ENCODE measurements around the gene MOV10L1.

The MOV10L1 gene

DNA sequence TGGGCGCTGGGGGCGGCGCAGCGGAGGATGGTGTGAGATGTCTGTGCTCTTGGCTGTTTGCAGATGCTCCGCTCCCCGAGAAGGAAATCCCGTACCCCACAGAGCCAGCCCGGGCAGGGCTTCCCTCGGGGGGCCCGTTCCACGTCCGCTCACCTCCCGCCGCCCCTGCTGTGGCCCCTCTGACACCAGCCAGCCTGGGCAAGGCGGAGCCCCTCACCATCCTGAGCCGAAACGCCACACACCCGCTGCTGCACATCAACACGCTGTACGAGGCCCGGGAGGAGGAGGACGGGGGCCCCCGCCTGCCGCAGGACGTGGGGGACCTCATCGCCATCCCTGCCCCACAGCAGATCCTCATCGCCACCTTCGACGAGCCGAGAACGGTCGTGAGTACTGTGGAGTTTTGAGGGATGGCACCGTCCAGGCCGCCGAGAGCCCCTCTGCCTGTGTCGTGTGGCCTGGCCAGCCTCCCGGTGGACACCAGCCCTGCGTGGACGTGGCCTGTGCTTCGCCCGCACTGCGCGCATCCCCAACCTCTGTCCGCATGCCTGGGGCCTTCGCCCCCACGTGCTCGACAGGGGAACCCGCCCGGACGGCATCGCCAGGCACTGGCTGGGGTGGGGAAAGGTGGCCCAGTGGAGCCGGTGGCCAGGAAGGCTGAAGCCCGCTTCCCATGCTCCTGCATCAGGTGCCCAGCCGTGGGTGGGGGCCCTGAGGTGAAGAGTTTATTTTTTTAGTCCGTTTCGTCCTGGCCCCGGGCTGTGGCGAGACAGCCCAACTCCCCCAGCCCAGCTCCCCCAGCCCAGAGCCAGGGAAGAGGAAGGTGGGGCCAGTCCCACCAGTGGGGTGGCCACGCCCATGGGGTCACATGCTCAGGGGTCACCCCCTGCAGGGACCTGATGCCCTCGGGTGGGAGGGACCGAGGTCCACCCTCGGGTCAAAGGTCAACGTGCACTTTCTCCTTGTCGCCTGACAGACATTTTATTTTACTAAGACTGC lies 89.4 kb downstream of the MOV10L1 start:
- no peak for DNase-seq

GRCh38 chr22:50179937-50180726 lies 90.3 kb downstream of the MOV10L1 start:
- DNase-seq, result no peak

- no peak for DNase-seq
Observed at GRCh38 chr22:50180727-50181521, 91.1 kb downstream of the MOV10L1 start.

DNA sequence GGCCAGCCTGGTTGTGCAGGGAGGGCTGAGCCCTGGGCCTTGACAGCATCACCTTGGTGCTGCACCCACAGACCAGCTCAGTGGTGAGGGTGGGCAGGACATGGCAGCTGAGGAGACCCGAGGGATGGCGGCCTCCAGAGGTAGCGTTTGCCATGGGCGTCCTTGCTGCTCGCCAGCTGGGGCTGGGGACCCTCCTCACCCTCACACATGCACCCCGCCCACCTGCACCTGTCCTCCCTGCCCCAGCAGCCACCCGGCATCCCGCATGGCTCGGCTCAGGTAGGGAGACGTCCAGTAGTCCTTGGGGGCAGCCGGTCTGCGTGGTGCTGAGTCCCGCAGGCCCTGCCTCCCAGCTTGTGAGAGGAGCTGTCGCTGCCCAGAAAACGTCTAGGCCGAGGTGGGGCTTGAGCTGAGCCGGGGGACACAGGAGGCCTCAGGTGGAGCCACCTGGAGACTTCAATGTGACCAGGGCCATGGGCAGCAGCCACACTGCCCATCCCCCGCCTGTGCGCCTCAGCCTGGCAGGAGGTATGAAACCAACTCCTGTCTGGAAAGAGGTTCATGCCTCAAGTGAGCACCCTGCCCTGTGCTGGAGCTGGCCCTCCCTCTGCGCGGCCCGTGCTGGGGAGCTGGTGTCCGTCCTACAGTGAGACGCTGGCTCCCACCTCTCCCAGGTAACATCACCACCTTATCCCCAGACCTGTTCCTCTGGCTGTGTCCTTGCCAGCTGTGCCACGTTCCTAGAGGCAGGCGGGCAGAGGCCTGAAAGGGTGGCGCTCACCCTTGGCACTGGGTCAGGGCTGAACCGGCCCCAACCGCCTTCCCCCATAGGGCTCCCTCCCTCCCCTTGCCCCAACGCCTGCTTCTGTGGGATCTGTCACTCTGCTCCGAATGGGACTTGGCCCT lies 92.6 kb downstream of the MOV10L1 start:
- no peak for DNase-seq

GRCh38 chr22:50183141-50183971 lies 93.5 kb downstream of the MOV10L1 start:
- no peak for DNase-seq

DNA sequence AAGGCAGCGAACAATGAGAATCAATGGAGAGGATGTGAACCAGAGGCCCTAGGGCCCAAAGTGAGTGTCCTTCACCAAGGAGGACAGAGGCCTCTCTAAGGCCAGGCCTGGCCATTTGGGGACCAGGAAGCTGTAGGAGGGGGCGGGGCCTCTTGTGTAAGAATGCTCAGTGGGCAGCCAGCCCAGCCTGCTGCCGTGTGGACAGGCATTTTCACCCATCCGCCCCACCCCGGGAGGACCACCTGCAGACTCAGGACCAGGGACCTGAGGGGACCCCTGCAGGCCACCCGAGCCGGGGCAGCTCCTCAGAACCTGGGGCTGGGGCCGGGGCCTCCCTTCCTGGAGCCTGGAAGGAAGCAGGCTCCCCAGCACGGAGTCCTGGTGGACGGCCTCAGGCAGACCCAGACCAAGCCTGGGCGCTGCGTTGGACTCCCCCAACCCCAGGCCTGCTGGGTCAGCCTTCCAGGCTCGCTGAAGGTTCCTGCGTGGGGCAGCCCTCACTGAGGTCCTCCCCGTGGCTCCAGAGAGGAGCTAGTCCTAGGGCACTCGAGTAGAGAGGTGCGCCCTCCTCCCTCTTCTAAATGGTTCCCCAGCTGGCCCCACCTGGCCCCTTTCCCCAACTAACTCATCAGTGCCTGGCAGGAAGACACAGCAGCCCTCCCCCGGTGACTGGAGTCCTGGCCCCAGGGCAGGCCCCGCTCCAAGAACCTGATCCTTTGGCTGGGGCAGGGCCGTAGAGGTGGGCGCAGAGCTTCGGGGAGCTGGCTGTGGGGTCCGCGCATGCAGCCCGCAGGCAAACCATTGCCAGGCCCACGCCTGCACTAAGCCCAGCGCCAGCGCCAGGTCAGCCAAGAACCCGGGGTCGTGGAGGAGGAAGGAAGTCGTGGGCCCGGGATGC lies 94.4 kb downstream of the MOV10L1 start:
- DNase-seq, result no peak

DNA sequence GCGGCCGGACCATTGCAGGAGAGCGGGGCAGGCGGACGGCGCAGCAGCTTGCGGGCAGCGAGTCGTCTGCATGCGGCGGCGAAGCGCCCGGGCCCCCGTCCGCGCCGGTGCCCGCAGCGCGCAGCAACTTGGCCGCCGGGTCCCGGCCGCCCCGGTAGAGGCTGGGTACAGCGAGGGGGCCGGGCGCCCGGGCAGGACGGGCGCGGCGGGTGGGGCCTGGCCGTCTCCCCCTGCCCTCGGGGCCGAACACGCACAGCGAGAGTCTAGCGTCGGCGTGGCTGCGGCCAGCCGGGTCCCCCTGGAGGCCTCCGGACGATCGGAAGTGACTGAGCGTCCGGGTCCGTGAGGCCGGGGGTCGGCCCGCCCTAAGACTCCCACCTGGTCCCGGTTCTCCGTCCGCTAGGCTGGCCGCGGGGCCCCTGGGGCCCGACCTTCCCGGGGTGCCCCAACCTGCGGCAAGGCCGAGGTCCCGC lies 95.1 kb downstream of the MOV10L1 start:
- no peak for DNase-seq

DNA sequence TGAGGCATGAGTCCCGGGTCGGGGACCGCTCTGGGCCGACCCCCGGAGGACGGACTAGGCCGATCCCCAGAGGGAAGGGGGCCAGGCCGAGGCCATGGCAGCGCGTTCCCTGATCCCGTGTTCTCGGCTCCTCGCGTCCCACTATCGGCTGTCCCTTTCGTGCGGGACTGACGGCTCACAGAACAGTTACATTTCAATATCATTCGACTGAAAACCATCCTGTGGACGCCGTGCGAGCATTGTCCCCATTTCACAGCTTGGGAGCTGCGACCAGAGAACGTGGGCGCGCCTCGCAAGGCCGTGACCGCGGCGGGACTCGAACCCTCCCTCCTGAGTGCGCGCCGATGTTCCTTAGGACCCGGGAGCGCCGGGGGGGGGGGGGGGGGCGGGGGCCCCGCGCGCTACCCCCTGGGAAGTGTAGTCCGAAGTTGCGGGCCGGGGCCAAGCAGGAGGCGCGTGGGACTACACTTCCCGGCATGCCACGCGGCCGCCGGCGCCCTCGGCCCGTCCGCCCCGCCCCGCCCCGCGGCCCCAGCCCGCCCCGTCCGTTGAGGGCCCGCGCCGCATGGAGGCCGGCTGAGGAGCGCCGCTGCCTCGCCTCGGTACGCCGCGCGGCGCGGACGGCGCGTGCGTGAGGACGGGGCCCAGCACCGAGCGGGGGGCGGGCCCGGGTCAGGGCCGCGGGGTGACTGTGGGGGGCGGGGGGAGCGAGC lies 95.7 kb downstream of the MOV10L1 start, which contains the start of gene TRABD:
Gene TRABD, plus strand, starts transcription at position 539 of the 713 bp plus-strand sequence. CDS start 7,148 bp downstream, outside the sequence.
- DNase-seq, result peak; percentile 62

- DNase-seq, result no peak
Observed at GRCh38 chr22:50186181-50186714, 96.4 kb downstream of the MOV10L1 start.

DNA sequence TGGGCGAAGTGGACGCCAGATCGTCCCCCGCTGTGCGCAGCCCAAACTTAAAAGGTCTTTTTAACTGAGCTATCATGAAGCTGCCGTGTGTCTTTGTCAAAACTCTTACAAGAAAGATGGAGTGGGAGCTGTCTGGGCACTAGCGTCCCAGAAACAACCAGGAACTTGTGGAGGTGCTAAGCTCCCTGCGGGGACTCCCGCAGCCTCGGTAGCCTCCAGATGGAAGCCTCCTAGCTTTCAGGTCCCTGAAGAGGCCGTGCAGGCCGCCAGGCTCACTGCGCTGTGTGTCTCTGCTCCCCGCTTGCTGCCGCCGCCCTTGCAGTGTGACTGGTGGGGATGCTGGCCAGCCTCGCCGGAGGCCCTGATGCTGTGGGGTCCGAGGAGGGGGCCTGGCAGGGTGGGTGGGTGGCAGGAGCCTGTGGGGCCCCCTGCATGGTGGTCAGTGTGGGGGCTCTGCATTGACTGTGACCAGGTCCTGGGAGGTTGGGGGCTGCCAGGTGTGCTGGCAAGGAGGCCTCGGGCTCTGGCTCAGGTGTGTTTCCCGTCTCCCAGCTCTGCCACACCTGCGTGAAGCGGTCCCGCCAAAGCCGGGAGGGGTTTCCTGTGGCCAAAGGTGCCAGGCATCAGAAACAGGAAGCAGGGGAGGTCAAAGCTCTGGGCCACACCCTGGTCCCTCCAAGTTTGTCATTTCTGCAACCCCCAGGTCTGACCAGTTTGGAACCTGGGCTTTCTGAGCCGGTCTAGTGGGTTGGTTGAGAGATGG lies 97.1 kb downstream of the MOV10L1 start:
- no peak for DNase-seq

- no peak for DNase-seq
Observed at GRCh38 chr22:50188356-50188755, 98.5 kb downstream of the MOV10L1 start.

- DNase-seq, result no peak
Observed at GRCh38 chr22:50189184-50189848, 99.5 kb downstream of the MOV10L1 start.

DNA sequence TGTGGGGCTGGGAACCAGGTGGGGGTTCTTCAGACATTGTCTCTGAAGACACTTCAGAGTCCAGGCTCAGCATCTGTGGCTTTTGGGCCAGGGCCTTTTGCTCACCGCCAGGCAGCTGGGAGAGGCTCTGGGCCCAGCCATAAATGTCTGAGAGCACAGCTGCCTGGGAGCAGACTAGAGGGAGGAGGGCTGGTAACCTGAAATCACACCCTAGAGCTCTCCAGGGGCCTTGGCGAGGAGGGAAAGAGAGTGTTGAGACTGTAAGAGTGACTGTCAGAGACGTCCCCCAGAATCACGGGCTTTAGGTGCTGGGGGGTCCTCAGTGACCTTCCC lies 100.0 kb downstream of the MOV10L1 start:
- DNase-seq, result no peak

DNA sequence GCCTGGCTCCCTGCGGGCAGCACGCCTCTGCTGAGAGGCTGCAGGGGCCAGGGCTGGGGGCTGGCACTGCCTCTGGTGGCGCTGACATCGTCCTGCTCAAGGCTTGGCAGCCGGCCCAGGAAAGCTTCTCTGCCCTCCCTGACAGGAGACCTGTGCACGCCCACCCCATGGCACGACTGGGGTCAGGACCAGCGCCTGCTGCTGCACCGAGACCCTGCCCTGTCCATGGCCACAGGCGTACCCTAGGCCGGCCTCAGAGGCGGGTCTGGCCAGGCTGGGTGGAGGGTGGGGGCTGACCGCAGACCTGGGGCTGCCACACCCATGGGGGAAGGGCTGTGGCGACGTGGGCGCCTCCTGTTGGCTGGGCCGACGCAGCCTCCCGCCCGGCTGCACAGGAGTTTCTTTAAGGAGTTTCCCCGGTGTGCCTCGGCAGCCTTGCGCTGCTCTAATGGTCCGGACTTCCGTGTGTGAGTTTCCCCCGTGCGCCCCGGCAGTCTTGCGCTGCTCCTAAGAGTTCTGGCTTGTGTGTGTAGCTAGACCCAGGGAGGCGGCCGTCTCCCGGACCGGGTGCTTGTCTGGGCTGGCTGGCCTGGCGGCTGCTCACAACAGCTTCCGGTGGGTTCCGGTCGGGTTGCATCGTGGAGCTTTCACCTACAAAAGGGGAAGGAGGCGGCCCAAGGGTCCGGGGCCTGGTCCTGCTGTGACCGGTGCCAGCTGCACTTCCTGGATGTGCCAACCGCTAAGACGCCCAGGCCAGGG lies 100.6 kb downstream of the MOV10L1 start:
- DNase-seq, result no peak

GRCh38 chr22:50190941-50191741 lies 101.3 kb downstream of the MOV10L1 start:
- no peak for DNase-seq
